Astrocyte (in vitro differentiated cells and primary cell): ENCODE results near the gene HENMT1. TPM values are rescaled to one million over a fixed set of nuclear protein-coding genes. Genes with fewer than 3 reads are reported as not detected.
A peak's percentile ranks its signal among the peaks of the same experiment; 100 is the strongest.

Experiments used
- DNase-seq: peaks from one replicate; pipeline ENCODE4 v3.0.0-alpha.2; 2010; ENCODE audit warnings: low read depth
- FAIRE-seq: peaks from 2 replicates; lab custom pipeline; 2011; peaks lifted over from hg19 to GRCh38; lab: Jason Lieb, UNC
- H2AFZ ChIP-seq: 2 replicates; pipeline ENCODE4 v1.6.0; 2012; ENCODE audit warnings: low read depth, low read length, inconsistent platforms
- H3K27ac ChIP-seq: 2 replicates; pipeline ENCODE4 v1.5.1; 2011; ENCODE audit warnings: low read depth, low read length, inconsistent platforms
- H3K27me3 ChIP-seq: 2 replicates; pipeline ENCODE4 v1.6.0; 2011; ENCODE audit warnings: low read length, inconsistent platforms; ENCODE audit not compliant: insufficient read depth
- H3K36me3 ChIP-seq: 2 replicates; pipeline ENCODE4 v1.5.1; 2011; ENCODE audit warnings: low read length, inconsistent platforms; ENCODE audit not compliant: insufficient read depth
- H3K4me1 ChIP-seq: 2 replicates; pipeline ENCODE4 v1.5.1; 2011; ENCODE audit warnings: low read length, inconsistent platforms; ENCODE audit not compliant: insufficient read depth
- H3K4me2 ChIP-seq: 2 replicates; pipeline ENCODE4 v1.6.0; 2012; ENCODE audit warnings: low read length, inconsistent platforms
- H3K4me3 ChIP-seq: 2 replicates; pipeline ENCODE4 v1.5.1; 2011; ENCODE audit warnings: low read depth, mild to moderate bottlenecking, low read length, inconsistent platforms; ENCODE audit not compliant: insufficient read depth
- H3K79me2 ChIP-seq: 2 replicates; pipeline ENCODE4 v1.6.0; 2012; ENCODE audit warnings: mild to moderate bottlenecking, low read length, inconsistent platforms; ENCODE audit not compliant: insufficient read depth
- H3K9ac ChIP-seq: 2 replicates; pipeline ENCODE4 v1.6.0; 2012; ENCODE audit warnings: mild to moderate bottlenecking, low read length, inconsistent platforms
- H3K9me3 ChIP-seq: 2 replicates; pipeline ENCODE4 v1.5.1; 2012; ENCODE audit warnings: low read depth, mild to moderate bottlenecking, low read length, inconsistent platforms; ENCODE audit not compliant: insufficient read depth
- H4K20me1 ChIP-seq: 2 replicates; pipeline ENCODE4 v1.6.0; 2012; ENCODE audit warnings: low read length, inconsistent platforms; ENCODE audit not compliant: insufficient read depth
- H3K27ac Mint-ChIP-seq: one replicate; pipeline ENCODE4 v1.8.0; 2021; ENCODE audit warnings: mild to moderate bottlenecking, mixed read lengths; ENCODE audit not compliant: unreplicated experiment
- H3K27me3 Mint-ChIP-seq: one replicate; pipeline ENCODE4 v1.8.0; 2021; ENCODE audit warnings: low read depth, mixed read lengths; ENCODE audit not compliant: unreplicated experiment
- H3K36me3 Mint-ChIP-seq: one replicate; pipeline ENCODE4 v1.8.0; 2021; ENCODE audit warnings: low read depth, mixed read lengths; ENCODE audit not compliant: unreplicated experiment
- H3K4me1 Mint-ChIP-seq: one replicate; pipeline ENCODE4 v1.8.0; 2021; ENCODE audit warnings: low read depth, mixed read lengths; ENCODE audit not compliant: unreplicated experiment
- H3K4me3 Mint-ChIP-seq: one replicate; pipeline ENCODE4 v1.8.0; 2021; ENCODE audit warnings: mild to moderate bottlenecking, moderate library complexity, mixed read lengths; ENCODE audit not compliant: unreplicated experiment
- H3K9me3 Mint-ChIP-seq: one replicate; pipeline ENCODE4 v1.8.0; 2021; ENCODE audit warnings: mild to moderate bottlenecking, mixed read lengths; ENCODE audit not compliant: unreplicated experiment
- CTCF ChIP-seq: IDR thresholded peaks from 2 replicates; pipeline ENCODE4 v1.5.1; 2011; ENCODE audit warnings: low read depth, mild to moderate bottlenecking, inconsistent platforms, low read length, moderate library complexity; ENCODE audit not compliant: insufficient read depth
- EZH2 ChIP-seq: IDR thresholded peaks from 2 replicates; pipeline ENCODE4 v1.6.1; 2012; ENCODE audit warnings: mild to moderate bottlenecking, low read length, inconsistent platforms; ENCODE audit not compliant: insufficient read depth
- total RNA-seq: library from RNA; stranded (reverse); gene quantifications from 2 replicates; pipeline ENCODE4 v1.2.1, GENCODE V29; 2021

The HENMT1 gene
- total RNA-seq, 1 donor from 2014 or later: 2.2 TPM

- H3K27me3 Mint-ChIP-seq: peaks cover 11% of the 10 kb centered on the region
- no peak overlapping the region for H3K27ac ChIP-seq
These were observed 14.1 kb downstream of the HENMT1 start for GRCh38 chr1:108646648-108647269.

GRCh38 chr1:108646265-108646647, 14.6 kb downstream of the HENMT1 start:
- H3K36me3 Mint-ChIP-seq: no peaks in the 10 kb centered on the region
- Histone ChIP-seq H3K36me3 (no peaks in the 10 kb centered on the region), H3K4me1 (no peaks in the 10 kb centered on the region), H3K79me2 (no peaks in the 10 kb centered on the region), H3K9ac (no peak overlapping the region), H3K27me3 (no peaks in the 10 kb centered on the region), H2AFZ (no peak overlapping the region), H3K27ac (no peak overlapping the region), H3K4me3 (no peak overlapping the region), H3K4me2 (no peak overlapping the region), H3K9me3 (no peaks in the 10 kb centered on the region), H4K20me1 (no peaks in the 10 kb centered on the region)
- no peak overlapping the region for H3K27ac Mint-ChIP-seq
- H3K27me3 Mint-ChIP-seq: peaks cover 11% of the 10 kb centered on the region
- peaks cover 6% of the 10 kb centered on the region for H3K4me1 Mint-ChIP-seq
- FAIRE-seq (no peak), DNase-seq (no peak)
- H3K9me3 Mint-ChIP-seq: no peaks in the 10 kb centered on the region
- TF ChIP-seq CTCF: no peak
- H3K4me3 Mint-ChIP-seq: no peak overlapping the region

More at GRCh38 chr1:108646648-108647269, 14.1 kb downstream of the HENMT1 start:
- H3K27ac Mint-ChIP-seq: peak overlapping the region; percentile 43
- Histone ChIP-seq H2AFZ (no peak overlapping the region), H3K4me3 (no peak overlapping the region), H3K9ac (no peak overlapping the region), H3K27me3 (no peaks in the 10 kb centered on the region), H4K20me1 (no peaks in the 10 kb centered on the region), H3K79me2 (no peaks in the 10 kb centered on the region), H3K4me1 (no peaks in the 10 kb centered on the region), H3K9me3 (no peaks in the 10 kb centered on the region), H3K4me2 (no peak overlapping the region), H3K36me3 (no peaks in the 10 kb centered on the region)
- H3K9me3 Mint-ChIP-seq: no peaks in the 10 kb centered on the region
- H3K4me3 Mint-ChIP-seq: no peak overlapping the region
- H3K36me3 Mint-ChIP-seq: no peaks in the 10 kb centered on the region
- FAIRE-seq (no peak), DNase-seq (peak; percentile 65)
- H3K4me1 Mint-ChIP-seq: peaks cover 6% of the 10 kb centered on the region
- TF ChIP-seq CTCF: no peak

GRCh38 chr1:108645564-108646184, 15.2 kb downstream of the HENMT1 start:
- no peak overlapping the region for H3K4me2 ChIP-seq
- no peak overlapping the region for H3K27ac ChIP-seq
- TF ChIP-seq EZH2 (no peak), CTCF (no peak)
- no peak overlapping the region for H2AFZ ChIP-seq
- H3K27me3 Mint-ChIP-seq: peaks cover 11% of the 10 kb centered on the region
- no peaks in the 10 kb centered on the region for H3K9me3 ChIP-seq
- no peak overlapping the region for H3K9ac ChIP-seq
- H3K4me1 ChIP-seq: no peaks in the 10 kb centered on the region
- FAIRE-seq (no peak), DNase-seq (no peak)
- no peak overlapping the region for H3K27ac Mint-ChIP-seq
- H3K4me3 ChIP-seq: no peak overlapping the region
- H4K20me1 ChIP-seq: no peaks in the 10 kb centered on the region
- no peaks in the 10 kb centered on the region for H3K27me3 ChIP-seq
- H3K36me3 Mint-ChIP-seq: no peaks in the 10 kb centered on the region
- peaks cover 6% of the 10 kb centered on the region for H3K4me1 Mint-ChIP-seq
- H3K9me3 Mint-ChIP-seq: no peaks in the 10 kb centered on the region
- no peaks in the 10 kb centered on the region for H3K36me3 ChIP-seq
- H3K4me3 Mint-ChIP-seq: no peak overlapping the region
- no peaks in the 10 kb centered on the region for H3K79me2 ChIP-seq
